Measurements from ENCODE around the gene ELMO1.

ELMO1 gene

DNA sequence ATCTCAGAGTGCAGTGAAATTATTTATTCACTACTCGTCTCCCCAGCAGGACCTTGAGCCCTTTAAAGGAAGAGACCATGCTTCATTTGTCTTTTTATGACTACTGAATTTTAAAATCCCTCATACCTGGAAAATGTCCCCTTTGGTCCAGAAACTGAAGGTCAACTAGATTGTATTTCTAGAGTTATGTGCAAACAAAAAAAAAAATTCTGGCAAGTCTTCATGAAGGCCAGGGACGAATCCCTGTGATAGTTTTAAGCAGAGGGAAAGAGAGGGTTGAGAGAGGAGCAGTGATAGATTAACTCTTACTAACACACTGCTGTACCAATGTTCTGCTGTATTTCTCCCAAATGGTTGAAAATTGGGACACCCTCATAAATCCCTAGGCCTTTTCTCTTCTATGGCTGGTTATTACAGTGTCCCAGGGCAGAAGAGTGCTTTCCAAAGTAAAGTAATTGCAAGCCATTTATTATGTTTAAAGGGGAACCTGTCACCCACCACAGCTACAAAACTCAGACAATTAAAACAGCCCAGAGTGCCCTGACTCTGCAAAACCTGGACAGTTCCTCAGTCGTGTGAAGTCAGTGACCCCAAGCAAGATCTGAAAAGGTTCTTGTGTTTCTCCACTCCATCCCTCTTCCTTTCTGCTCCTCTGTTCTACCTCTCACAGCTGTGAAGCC lies 541.6 kb downstream of the ELMO1 start:
- no peak for DNase-seq (ENCODE audit: low read depth)

DNA sequence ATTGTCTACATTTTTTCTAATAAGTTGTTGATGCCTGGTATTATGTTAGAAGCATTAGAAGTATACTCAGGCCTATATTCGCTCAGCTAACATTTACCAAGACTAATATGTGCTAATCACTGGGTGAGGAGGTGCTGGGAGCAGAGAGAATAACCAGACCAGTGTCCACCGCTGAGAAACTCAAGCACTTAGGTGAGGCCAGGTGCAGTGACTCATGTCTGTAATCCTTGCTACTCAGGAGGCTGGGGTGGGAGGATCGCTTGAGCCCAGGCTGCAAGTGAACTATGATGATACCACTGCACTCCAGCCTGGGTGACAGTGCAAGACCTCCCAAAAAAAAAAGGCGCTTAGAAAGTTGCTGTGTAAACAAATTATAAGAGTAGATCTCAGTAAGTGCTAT lies 542.2 kb downstream of the ELMO1 start:
- no peak for DNase-seq (ENCODE audit: low read depth)

DNA sequence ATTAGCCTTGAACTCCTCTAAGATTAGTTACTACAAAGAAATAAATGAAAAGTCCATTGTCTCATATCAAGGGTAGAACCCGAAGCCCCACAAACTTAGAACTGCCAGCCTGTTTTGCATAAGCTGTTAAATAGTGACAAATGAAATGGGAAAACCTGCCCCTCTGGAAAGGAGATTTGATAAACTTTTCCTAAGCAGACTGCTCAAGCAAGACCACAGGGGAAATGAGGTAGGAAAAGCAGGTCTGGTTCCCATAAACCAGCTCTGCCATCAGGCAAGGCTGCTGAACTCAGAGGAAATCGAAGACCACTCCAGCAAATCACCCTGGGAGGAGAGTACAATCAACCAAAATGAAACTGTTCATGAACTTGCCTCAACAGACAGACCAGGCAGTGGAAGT lies 542.8 kb downstream of the ELMO1 start:
- no peak for DNase-seq (ENCODE audit: low read depth)

DNA sequence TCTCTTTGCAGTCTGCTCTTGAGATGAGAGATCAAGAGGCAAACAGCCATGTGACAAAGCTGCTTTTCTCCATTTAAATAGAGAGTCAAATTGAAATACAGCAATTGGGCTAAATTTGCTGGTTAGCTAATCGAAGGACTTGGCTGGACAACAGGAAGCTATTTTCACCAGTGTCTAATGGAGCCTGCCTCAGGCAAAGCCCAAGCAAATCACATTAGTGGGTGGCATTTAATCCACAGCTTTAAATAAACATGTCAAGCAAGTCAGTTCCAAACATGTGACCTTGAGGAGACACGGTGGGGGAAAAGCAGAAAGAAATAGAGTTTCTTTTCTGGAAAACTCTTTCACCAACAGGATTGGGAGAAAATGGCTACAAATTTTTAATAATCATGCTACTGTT lies 543.9 kb downstream of the ELMO1 start:
- DNase-seq (ENCODE audit: low read depth): no peak

DNA sequence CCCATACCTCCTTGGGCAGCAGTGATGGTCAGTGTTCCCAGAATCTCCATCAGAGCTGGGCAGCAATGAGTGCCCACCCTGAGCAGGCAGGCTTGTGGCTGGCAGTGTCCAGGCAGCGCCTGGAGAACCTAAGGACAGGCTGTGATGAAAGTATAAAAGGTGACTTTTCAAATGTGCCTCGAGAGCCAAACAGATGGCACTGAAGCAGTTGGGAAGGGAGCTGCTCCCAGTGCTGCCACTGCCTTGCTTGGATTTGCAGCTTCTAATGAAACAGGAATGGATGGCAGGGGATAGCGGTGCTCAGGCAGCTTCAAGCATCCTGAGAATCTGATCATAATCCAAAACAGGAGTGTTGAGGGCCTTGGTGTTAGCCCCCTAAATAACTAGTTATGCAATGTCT lies 544.6 kb downstream of the ELMO1 start:
- DNase-seq (ENCODE audit: low read depth): no peak

DNA sequence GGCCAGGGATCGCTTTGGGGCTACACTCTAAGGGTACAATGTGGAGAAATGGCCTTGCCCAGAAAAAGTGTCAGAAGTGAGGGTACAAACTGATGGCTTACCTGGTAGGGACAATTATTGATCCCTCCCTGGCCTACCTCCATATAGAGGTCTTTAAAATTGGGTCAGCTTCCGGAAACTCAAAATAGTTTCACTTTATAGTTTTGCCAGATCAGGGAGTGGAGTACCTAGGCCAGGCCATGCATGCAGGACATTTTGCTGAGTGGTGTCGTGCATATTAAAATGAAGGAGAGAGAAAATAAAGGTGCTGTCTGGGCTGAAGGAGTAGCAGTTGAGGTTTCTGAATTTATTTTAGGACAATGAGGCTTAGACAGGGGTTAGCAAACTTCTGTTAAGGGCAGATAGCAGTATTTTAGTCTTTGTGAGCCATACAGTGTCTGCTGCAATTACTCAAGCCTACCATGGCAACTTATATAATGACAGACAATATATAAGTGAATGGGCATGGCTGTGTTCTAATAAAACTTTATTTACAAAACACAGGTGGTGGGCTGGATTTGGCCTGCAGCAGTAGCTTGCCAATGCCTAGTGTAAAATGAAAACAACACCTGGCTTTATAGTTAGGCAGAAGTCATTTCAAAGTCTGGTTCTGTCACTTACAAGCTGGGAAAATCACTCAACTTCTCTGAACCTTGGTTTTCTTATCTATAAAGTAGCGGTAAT lies 547.5 kb downstream of the ELMO1 start:
- no peak for DNase-seq (ENCODE audit: low read depth)

DNA sequence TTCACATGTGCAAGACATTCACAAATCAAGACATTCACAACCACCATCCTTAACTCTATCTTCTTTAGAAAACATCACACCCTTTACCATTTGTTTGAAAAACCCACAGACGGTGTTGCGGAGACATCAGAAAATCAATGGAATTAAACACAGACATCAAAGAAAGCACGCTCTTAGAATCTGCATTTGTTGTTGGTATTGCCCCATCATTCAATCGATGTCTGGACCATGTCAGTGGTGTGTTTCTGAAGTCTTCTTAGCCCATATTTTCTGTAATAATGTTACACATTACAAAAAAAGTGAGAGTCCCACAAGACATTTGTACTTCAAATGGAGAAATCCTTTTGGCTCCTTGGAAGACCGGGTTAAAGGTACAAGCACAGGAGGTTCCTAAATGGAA lies 550.5 kb downstream of the ELMO1 start:
- no peak for DNase-seq (ENCODE audit: low read depth)

DNA sequence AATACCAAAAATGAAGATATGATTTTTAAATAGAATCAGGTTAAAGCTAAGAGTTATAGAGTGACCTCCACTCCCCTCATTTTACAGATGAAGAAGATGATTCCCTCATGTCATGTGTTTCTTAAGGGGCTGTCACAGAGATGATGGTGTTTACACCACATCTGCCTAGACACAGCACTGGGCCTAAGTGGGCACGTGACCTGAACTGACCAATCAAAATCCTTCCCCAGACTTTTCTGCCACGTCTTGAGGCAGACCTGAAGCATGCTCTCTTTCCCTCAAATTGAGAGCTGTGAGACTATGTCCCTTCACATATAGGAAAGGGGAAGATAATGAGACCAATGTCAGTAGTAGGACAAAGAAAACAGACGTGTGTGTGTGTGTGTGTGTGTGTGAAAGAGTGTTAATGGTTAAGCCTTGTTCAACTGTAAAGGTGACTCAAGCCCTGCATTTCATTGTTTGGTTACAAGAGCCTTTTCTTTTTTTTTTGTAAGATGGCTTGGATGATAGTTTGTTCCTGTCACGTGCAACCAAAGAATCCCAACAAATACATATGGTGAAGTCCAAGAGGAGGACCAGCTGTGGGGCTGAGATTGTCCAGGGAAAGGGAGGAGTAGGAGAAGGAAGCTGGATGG lies 551.6 kb downstream of the ELMO1 start:
- DNase-seq (ENCODE audit: low read depth): no peak

DNA sequence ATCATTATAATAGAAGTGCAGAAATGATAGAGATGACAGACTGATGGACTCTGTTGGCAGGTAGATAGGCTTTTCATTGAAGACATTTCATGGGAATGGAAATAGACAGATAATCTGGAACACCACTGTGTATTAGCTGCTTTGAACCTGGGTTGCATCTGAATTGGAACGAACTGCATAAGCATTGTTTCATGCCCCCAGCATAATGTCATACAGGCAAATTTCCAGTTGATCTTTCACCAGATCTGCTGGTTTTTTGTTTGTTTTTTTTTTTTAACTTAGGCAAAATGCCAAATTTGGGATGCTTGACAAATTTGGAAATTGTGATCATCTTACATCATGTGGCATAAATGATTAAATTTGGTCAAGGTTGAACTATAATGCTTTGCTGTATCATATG lies 552.2 kb downstream of the ELMO1 start:
- no peak for DNase-seq (ENCODE audit: low read depth)

DNA sequence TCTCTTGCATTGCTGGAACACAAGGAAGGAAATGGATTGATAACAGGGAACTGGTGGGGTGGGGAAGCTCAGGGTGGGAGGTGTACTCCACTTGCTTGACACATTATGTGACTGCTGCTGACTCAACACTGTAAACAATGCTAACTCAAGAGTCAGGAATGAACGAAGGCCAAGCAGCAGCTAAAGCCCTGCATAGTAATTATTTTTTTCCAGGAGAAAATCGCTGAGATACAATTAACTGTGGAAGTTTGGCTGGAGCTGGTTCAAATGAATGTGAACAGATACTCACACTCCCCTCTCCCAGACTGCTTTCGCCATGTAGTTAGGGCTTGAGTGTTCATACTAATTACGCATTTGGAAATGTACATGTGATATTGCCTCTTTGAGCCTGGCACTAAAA lies 553.5 kb downstream of the ELMO1 start:
- no peak for DNase-seq (ENCODE audit: low read depth)

DNA sequence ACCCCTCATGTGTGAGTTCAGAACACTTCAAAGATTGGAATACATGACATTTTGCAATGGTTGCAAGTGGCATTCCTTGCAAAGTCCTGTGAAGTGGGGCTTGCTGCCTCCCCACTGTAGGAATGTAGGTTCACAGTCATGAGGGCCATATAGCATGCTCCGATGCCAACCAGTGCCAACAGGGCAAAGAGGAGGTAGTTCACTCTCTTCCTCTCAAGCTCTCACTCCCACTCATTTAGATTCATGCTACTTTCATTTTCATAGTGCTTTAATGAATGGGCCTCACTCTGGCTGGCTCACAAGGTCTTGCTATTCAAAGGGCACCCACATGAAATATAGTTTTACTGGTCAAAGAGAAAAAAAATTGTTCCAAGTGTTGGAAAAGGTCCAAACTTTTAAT lies 554.5 kb downstream of the ELMO1 start:
- DNase-seq (ENCODE audit: low read depth): no peak

DNA sequence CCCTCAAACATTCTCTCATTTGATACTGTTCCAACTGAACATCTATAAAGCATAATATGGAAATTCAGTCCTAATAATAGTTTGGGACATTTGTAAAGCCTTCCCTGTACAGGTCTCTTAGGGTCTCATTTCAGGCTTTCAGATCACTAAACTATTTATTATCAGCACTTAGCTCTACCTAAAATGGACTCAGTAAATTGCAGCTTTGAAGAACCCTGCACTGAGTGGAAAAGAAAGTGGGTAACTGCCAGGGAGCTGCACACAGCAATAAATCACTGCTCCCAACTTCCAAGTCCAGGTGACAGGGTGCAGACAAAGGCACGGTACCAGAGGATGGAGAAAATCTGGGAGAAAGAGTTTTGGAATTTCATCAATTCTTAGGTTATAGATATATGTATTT lies 559.5 kb downstream of the ELMO1 start:
- DNase-seq (ENCODE audit: low read depth): no peak

DNA sequence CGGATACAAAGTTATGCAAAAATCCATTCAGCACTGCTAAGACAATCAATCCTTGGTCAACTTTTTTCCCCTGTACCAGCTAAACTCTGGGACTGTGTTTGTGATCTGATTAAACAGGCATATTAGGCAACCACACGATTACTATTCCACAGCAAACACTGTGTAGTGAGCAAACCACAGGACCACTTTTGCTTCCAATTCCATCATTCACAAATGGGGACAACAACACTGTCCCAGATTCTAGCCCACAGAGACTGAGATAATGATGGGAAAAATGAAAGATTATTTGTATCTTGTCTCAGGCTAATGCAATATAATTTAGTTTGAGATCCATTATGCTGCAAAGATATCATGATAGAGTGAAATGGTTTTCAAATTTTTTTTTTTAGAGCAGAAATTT lies 560.7 kb downstream of the ELMO1 start:
- no peak for DNase-seq (ENCODE audit: low read depth)

DNA sequence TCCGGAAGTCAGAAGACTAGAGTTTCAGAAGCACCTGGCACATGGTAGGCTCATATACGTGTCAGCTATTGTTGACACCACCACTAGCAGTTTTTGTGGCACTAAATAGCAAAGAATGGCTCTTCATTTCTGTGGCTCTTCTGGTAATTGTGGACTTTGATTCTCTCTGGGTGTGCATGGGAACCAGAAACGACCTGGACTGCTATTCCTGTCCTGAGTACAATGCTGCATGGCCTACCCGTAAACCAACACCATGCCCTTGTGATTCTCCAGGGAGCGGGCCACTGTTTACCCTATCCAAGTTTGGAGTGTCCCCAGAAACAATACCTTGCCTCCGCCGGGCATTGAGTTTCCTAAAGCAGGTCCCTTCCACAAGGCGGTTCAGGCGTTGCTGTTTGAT lies 561.4 kb downstream of the ELMO1 start:
- DNase-seq (ENCODE audit: low read depth): no peak

DNA sequence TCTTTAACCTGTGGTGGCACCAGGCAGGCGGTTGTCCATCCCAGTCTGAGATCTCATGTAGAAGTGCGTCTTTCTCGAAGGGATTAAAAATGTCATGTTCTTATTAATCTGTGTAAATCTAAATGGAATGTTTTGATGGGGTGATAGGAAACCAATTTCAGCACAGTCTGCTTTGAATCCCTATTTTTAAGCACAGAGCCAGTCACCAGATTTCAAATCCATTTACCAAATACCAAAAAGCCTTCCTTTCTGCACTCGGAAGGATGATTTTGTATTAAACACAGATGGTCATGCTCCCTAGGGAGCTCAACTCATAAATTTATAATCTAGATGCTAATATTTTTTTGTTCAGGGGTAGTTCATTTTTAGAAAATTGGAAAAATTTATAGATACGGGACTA lies 563.8 kb downstream of the ELMO1 start:
- no peak for DNase-seq (ENCODE audit: low read depth)

DNA sequence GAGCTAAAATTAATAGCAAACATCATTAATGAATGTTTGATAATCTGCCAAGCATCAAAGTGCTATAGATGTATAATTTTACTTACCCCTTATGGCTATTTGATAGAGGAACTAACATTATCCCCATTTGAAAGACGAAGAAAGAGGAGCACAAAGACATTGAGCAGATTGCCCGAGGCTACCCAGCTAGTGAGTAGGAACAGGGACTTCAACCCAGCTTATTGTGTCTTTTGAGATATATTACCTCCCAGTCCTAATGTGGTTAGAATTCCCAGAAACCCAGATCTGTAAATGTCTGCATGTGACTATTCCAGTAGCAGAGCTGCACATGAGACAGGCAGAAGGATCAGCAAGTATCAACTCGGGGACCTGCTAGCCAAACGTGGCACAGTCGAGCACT lies 564.3 kb downstream of the ELMO1 start:
- no peak for DNase-seq (ENCODE audit: low read depth)

DNA sequence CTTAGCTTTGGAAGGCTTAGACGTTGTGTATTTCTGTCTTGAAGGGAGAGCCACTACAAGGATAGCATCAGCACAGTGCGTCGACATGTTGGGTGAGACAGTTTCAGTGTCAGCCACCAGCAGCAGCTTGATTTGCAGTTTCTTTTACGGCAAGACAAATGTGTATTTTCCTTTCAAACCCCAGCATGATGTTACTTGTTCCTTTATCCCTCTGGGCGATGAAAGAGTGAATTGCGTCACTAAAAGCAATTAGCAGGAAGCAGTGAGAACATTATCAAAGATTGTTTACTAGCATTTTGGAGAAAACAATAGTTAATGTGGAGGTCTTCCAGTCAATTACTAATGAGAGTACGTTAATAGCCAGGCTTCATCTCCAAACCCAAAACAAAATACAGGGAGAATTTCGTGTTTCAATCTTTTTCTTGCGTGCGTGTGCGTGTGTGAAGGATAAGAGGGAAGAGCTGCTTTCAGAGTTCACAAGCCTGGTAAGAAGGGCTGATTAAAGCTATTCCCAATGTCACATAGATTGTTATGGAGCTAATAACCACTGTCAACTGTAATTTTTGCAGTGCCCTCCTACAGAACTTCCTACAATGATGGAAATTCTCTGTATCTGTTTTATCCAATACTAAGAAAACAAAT lies 567.3 kb downstream of the ELMO1 start:
- DNase-seq (ENCODE audit: low read depth): no peak

DNA sequence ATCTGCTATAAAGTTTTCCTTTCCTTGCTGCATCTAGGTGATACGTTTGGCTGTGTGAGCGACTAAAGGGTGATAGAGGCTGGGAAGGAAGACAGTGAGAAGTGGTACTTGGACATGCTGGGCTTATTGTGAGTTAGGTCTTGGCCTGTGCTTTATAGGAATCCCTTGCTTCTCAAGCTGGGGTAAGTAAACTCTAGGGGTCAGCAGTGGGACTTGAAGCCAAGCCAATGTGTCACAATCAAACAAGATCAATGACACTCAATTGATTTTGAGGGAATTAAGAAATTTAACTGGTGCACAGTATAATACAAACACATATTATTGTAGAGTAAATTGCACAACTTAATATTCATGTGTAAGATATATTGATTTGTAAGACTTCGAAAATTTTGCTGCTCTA lies 568.6 kb downstream of the ELMO1 start:
- DNase-seq (ENCODE audit: low read depth): no peak

DNA sequence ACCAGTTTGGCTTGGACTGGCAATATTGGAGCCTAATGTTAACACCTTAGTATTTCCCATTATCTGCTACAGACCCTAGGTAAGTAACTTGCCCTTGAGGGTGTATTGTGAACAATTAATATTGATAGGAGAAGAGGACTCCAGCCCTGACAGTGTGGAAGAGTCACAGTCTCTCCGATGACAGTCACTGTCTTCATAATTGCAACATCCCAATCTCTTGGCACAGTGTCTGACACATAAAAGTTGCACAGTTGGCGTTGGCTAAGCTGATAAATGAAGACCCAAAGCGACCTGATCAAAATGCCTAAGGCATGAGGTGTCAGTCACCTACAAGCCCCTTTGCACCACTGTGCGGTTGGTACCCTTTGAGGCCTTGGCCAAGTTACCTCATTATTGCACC lies 569.6 kb downstream of the ELMO1 start:
- DNase-seq (ENCODE audit: low read depth): no peak

DNA sequence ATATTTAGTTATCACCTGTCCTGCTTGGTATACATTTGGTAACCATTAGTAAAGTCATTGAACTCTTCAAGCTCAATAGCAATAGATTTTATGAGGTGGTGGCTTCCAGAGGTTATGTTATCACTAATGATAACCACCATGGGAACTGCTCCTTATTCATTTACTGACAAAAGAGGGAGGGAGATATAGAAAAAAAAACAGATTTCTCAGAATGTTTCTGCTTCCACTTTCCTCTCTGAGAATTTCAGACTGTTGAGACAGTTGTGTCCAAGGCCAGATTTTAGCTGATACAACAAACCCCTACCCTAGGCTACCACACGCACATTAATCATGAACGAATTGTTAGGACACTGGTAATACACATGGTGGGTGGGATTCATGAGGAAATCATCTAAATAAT lies 570.4 kb downstream of the ELMO1 start:
- no peak for DNase-seq (ENCODE audit: low read depth)

DNA sequence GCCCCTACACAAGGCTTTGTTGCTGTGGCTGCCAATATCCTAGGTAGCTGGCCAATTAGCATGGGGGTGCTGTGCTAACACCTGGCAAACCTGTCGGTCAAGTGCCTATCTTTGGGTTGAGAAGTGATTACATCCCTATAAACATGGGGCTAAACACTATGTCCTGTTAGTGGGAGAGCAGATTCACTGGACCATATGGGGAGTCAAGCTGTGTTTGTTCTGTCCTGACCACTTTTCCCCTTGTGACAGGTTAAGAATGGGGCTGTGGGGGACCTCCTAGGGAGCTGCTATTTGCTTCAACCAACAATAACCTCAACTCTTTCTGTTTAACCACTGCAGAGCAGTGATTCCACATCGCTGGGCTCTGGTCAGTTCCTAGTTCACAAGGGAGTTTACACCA lies 572.9 kb downstream of the ELMO1 start:
- DNase-seq (ENCODE audit: low read depth): no peak

DNA sequence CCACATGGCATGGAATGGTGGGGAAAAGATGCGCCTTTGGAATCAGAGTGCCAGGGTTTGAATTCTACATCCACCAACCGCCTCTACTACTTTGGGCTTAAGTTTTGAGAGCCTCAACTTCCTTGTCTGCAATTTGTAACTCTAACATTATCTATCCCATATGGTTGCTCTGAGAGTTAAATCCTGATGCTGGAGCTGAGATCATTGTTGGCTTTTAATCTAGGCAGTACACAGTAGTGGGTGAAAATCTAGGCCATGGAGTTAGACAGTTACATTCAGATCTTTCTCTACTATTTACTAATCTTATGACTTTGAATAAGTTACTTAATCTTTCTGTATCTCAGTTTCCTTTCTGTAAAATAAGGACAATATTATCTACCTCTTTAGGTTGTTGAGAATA lies 574.6 kb downstream of the ELMO1 start:
- DNase-seq (ENCODE audit: low read depth): no peak

DNA sequence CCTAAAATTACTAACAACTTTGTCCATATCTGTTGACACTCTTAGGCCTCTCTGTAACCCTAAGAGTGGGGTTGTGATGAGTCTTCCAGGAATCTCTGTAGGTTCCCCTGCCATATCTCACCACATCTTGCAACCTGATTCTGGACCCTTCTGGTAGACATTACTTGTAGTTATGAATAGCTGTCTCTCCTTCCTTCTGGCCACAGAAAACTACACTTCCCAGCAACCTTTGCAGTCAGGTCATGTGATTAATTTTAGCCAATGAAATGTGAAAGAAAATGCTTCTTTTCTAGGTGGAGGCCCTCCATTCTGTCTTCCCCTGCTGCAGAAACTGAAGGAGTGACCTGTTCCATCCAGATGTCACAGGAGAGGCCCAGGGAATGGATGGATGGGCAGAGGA lies 576.8 kb downstream of the ELMO1 start:
- DNase-seq (ENCODE audit: low read depth): peak; percentile 4
